ENCODE data around the gene CAPN15. TPM values are rescaled to one million over a fixed set of nuclear protein-coding genes. Genes with fewer than 3 reads are reported as not detected.
A peak's percentile ranks its signal among the peaks of the same experiment; 100 is the strongest.

CAPN15 gene
- total and polyA plus RNA-seq, 10 donors, result 25.8 to 71.7 (median 62.5) TPM

DNA sequence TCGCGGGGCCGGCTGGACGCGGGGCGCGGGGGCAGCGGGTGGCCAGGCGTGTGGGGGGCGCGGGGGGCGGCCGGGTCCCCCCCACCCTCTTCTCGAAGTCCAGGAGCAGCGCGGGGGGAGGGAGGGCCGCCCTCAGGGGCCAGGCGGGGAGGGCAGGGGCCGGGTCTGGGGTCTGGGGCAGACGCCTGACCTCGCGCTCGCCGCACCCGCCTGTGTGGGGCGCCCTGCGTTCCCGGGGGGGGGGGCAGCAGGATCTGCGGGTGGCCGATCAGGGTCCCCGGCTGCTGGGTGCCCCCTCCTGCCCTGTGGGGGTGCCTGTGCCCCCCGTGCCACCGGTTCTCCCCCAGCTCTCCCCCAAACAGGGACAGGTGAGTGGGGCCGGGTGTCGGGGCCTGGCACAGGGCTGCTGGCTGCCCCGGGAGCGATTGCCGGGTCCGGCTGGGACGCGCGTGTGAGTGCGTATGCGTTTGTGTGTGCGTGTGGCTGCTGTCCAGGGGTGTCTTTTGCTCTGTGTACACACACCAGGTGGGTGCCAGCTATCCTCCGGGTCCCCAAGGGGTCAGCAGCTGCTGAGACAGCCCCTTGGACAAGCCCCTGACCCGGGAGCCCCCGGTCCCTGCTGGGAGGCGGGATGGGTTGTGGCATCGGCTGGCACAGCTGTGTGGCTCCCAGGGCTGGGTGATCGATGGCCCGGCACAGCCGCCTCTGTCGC is 33.3 kb downstream of the CAPN15 start:
- intact Hi-C loops (cut with DNase I; ENCODE audit: low total_unique reads), result no loop called here
- peaks cover 2 to 33% (median 14%) of the 10 kb centered on the region in 6 donors for H3K4me1 ChIP-seq
- H3K27me3 ChIP-seq (replicated peaks in 1 of 7), result peaks cover 10 to 56% (median 37%) of the 10 kb centered on the region in 7 donors
- 26 to 73% (median 28%) methylated on average over 6 to 54 of the region's 54 CpGs for WGBS, 5 donors
- no peaks in the 10 kb centered on the region for H3K36me3 ChIP-seq
- peak overlapping the region in 1 of 8 donors; percentile 54 for H3K4me3 ChIP-seq
- TF ChIP-seq, protein P1, sequence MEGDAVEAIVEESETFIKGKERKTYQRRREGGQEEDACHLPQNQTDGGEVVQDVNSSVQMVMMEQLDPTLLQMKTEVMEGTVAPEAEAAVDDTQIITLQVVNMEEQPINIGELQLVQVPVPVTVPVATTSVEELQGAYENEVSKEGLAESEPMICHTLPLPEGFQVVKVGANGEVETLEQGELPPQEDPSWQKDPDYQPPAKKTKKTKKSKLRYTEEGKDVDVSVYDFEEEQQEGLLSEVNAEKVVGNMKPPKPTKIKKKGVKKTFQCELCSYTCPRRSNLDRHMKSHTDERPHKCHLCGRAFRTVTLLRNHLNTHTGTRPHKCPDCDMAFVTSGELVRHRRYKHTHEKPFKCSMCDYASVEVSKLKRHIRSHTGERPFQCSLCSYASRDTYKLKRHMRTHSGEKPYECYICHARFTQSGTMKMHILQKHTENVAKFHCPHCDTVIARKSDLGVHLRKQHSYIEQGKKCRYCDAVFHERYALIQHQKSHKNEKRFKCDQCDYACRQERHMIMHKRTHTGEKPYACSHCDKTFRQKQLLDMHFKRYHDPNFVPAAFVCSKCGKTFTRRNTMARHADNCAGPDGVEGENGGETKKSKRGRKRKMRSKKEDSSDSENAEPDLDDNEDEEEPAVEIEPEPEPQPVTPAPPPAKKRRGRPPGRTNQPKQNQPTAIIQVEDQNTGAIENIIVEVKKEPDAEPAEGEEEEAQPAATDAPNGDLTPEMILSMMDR (IDR thresholded peaks at IDR 0.05 in 8 of 11, conservative IDR thresholded peaks at IDR 0.05 in 3 of 11), result no peak
- TF ChIP-seq POLR2AphosphoS5 (IDR thresholded peaks at IDR 0.05), result no peak
- no peak for TF ChIP-seq POLR2A (IDR thresholded peaks at IDR 0.05)
- no peaks in the 10 kb centered on the region for H3K9me3 ChIP-seq
- no peak for DNase-seq
- H3K27ac ChIP-seq, result no peak overlapping the region

DNA sequence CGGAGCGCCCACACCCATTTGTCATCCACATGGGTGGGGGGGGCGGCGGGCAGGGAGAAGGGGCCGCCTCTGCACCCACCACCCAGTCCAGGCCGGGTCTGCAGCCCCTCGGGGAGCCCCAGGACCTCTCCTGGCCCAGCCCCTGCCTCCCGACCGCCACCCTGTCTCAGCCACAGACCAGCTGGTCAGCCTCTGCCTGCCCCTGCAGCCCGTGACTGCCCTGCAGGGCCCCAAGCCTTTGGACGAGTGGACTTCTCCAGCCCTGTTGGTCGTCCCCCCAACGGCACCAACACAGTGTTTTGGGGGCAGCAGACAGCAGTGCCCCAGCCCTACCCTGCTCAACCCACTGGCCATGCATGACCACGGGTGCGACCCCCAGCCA is 33.9 kb downstream of the CAPN15 start:
- peaks cover 10 to 56% (median 37%) of the 10 kb centered on the region in 7 donors for H3K27me3 ChIP-seq (replicated peaks in 1 of 7)
- H3K27ac ChIP-seq, result no peak overlapping the region
- H3K9me3 ChIP-seq, result no peaks in the 10 kb centered on the region
- no peak for DNase-seq
- intact Hi-C loops (cut with DNase I; ENCODE audit: low total_unique reads), result no loop called here
- TF ChIP-seq, protein P1 (IDR thresholded peaks at IDR 0.05 in 8 of 11, conservative IDR thresholded peaks at IDR 0.05 in 3 of 11), result no peak
- TF ChIP-seq POLR2AphosphoS5 (IDR thresholded peaks at IDR 0.05), result no peak
- no peak for TF ChIP-seq POLR2A (IDR thresholded peaks at IDR 0.05)
- no peak overlapping the region for H3K4me3 ChIP-seq
- WGBS, 5 donors, result 56 to 80% (median 78%) methylated on average over 3 to 15 of the region's 15 CpGs
- H3K36me3 ChIP-seq, result no peaks in the 10 kb centered on the region
- peaks cover 8 to 38% (median 20%) of the 10 kb centered on the region in 6 donors for H3K4me1 ChIP-seq

DNA sequence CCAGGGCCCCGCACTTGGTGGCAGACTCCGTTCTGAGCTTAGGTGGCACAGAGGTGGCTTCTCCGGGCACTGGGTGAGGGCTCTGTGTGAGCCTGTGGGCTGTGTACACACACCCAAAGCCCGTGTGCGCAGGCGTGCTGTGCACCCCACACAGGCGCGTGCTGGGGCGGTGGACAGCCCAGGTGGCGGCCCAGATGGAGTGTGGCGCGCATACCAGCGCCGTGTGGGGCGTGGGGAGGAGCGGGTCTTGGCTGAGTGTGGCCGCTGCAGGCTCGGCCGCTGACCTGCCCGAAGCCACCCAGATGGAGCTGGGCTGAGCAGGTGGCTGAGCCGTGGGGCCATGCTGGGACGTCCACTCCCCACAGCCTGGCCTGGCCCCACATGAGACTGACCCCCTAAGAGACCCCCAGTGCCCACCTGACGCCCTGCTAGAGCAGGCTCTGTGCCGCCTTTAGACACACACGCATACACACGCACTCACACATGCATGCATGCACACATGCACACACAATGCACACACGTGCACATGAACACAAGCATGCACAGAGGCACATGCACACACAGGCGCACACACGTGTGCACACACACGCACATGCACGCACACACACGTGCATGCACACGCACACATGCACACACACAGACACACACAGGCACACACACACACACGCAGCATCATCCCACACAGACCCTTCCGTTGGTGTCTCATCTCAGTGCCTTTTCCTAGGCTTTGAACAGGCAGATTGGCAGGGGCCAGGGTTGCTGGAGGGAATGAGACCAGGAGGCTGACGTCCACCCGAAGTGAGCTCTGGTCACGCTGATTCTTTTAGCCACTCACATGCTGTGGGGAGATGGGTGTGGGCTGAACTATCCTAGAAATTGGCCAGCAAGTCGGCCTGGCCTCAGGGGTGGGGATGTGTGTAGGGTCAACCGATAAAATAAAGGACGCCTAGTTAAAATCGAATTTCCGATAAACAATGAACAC is 34.7 kb downstream of the CAPN15 start:
- H3K4me3 ChIP-seq, result no peak overlapping the region
- TF ChIP-seq POLR2A (IDR thresholded peaks at IDR 0.05) (no peak), POLR2AphosphoS5 (IDR thresholded peaks at IDR 0.05) (no peak)
- TF ChIP-seq, protein P1 (IDR thresholded peaks at IDR 0.05 in 8 of 11, conservative IDR thresholded peaks at IDR 0.05 in 3 of 11), result no peak
- peaks cover 16 to 47% (median 28%) of the 10 kb centered on the region in 6 donors for H3K4me1 ChIP-seq
- H3K27ac ChIP-seq, result no peak overlapping the region
- intact Hi-C loops (cut with DNase I; ENCODE audit: low total_unique reads), result no loop called here
- no peaks in the 10 kb centered on the region for H3K9me3 ChIP-seq
- DNase-seq, result no peak
- H3K27me3 ChIP-seq (replicated peaks in 1 of 7), result peaks cover 10 to 51% (median 37%) of the 10 kb centered on the region in 7 donors
- WGBS, 5 donors, result 86 to 91% (median 88%) methylated on average over 31 to 43 of the region's 43 CpGs
- no peaks in the 10 kb centered on the region for H3K36me3 ChIP-seq

Measured in spleen (tissue), 11 donors.